Left ventricle myocardium inferior (tissue), 1 donor: ENCODE data around the gene TRIM37. TPM values are rescaled to one million over a fixed set of nuclear protein-coding genes. Genes with fewer than 3 reads are reported as not detected.
A peak's percentile ranks its signal among the peaks of the same experiment; 100 is the strongest.

Experiments
- DNase-seq: peaks from one replicate; pipeline ENCODE4 v3.0.0-alpha.2; 2020
- H3K27ac ChIP-seq: fragments of 200-600 bp; replicated peaks from 2 replicates; pipeline ENCODE4 v1.8.0; 2021
- H3K27me3 ChIP-seq: fragments of 200-600 bp; 2 replicates; pipeline ENCODE4 v1.8.0; 2021; ENCODE audit warnings: low read depth
- H3K36me3 ChIP-seq: fragments of 200-600 bp; 2 replicates; pipeline ENCODE4 v1.8.0; 2021
- H3K4me1 ChIP-seq: fragments of 200-600 bp; 2 replicates; pipeline ENCODE4 v1.8.0; 2021
- H3K4me3 ChIP-seq: fragments of 200-600 bp; 2 replicates; pipeline ENCODE4 v1.8.0; 2021; ENCODE audit warnings: mild to moderate bottlenecking, moderate library complexity
- H3K9me3 ChIP-seq: fragments of 200-600 bp; replicated peaks from 2 replicates; pipeline ENCODE4 v1.8.0; 2021
- CTCF ChIP-seq: fragments of 200-600 bp; IDR thresholded peaks from 2 replicates; pipeline ENCODE4 v1.8.0; 2021; ENCODE audit warnings: antibody characterized with exemption, mild to moderate bottlenecking, borderline replicate concordance
- intact Hi-C: fragments of 100-400 bp; cut with micrococcal nuclease; formaldehyde crosslinking; loops from one replicate; pipeline ENCODE4 v1.11.0; 2022
- microRNA-seq: library from miRNA; unstranded; fragments of <30 nt; microRNA quantifications from one replicate; pipeline ENCODE4 v1.2.0, GENCODE V29; 2020
- total RNA-seq: library from RNA; stranded (reverse); fragmentation: NEBNext Ultra II Directional; extraction: Animal tissue kit (Norgen Biotek cat#: 25700); gene quantifications from one replicate; pipeline ENCODE4 v1.2.1, GENCODE V29; 2021
- donor health status: DM: no; HTN: yes; CAD: no; lungs with severe emphysema.

TRIM37 gene
- total RNA-seq, 1 donor from 2014 or later, result 20.9 TPM

GRCh38 chr17:58947411-58947810 lies 159.3 kb downstream of the TRIM37 start:
- Histone ChIP-seq H3K4me1 (no peaks in the 10 kb centered on the region), H3K27me3 (no peaks in the 10 kb centered on the region), H3K27ac (no peak overlapping the region), H3K9me3 (peaks cover 37% of the 10 kb centered on the region), H3K36me3 (no peaks in the 10 kb centered on the region), H3K4me3 (no peak overlapping the region)
- intact Hi-C loops, result no loop called here
- no peak for DNase-seq
- TF ChIP-seq CTCF, result no peak

DNA sequence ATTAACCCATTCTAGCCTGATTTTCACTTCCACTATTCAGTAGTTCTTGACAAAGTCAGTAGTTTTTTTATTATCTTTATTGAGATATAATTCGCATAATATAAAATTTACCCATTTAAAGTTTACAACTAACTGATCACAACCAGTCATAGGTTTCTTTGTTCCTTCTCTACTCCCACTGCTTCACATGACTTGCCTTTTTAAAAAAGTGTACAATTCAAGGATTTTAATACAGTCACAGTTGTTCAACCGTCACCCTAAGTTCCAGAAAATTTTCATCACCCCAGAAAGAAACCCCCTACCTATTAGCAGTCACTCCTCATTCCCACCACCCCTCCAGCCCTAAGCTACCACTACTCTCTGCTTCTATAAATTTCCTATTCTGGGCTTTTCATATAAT lies 162.5 kb downstream of the TRIM37 start:
- no peaks in the 10 kb centered on the region for H3K27me3 ChIP-seq
- H3K4me3 ChIP-seq, result no peak overlapping the region
- H3K9me3 ChIP-seq, result peaks cover 8% of the 10 kb centered on the region
- no peak for DNase-seq
- no peaks in the 10 kb centered on the region for H3K36me3 ChIP-seq
- no peaks in the 10 kb centered on the region for H3K4me1 ChIP-seq
- intact Hi-C loops, result no loop called here
- H3K27ac ChIP-seq, result no peak overlapping the region
- no peak for TF ChIP-seq CTCF

DNA sequence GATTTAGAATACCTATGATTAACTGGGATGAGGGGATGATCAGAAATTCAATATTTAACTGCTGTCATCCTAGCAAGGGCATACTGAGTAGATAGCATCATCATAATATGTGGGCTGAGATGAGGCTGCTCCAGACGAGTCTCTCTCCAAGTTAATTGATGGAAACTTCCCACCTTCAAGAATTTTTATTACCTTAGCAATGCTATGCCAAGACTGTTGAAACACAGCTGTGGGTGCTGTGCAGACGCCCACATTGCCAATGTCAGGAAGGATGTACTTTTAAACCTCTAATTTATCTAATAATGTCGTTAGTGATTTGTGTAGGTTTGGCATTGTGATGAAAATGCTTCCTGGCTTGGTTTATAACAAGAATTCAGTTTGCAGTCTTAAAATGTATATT lies 170.4 kb downstream of the TRIM37 start:
- TF ChIP-seq CTCF, result no peak
- Histone ChIP-seq H3K4me3 (no peak overlapping the region), H3K4me1 (no peaks in the 10 kb centered on the region), H3K36me3 (no peaks in the 10 kb centered on the region), H3K9me3 (no peaks in the 10 kb centered on the region), H3K27ac (no peak overlapping the region), H3K27me3 (no peaks in the 10 kb centered on the region)
- no peak for DNase-seq
- intact Hi-C loops, result no loop called here

DNA sequence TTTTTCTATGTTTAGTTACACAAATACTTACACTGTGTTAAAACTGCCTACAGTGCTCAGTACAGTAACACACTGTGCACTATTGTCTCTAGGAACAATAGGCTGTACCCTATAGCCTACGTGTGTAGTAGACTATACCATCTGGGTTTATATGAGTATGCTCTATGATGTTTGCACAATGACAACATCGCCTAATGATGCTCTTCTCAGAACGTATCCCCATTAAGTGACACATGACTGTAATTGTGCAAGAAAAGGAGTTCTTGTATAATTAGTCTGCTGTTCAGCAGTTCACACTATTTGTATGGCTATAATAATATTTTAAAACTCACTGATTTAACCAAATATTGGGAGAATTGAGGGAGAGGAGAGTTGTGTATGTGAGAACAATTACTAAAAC lies 173.7 kb downstream of the TRIM37 start:
- H3K9me3 ChIP-seq, result no peaks in the 10 kb centered on the region
- no peaks in the 10 kb centered on the region for H3K4me1 ChIP-seq
- DNase-seq, result no peak
- H3K36me3 ChIP-seq, result no peaks in the 10 kb centered on the region
- intact Hi-C loops, result no loop called here
- H3K27me3 ChIP-seq, result no peaks in the 10 kb centered on the region
- no peak overlapping the region for H3K27ac ChIP-seq
- no peak overlapping the region for H3K4me3 ChIP-seq
- no peak for TF ChIP-seq CTCF

Small RNA genes within 50 kb of the gene (microRNA-seq; reads per million reads assigned to microRNA genes)
- gene MIR301A (98.6 reads per million, percentile 57 among the genes with 10 or more reads in this experiment), gene MIR454 (1,202 reads per million, percentile 86 among the genes with 10 or more reads in this experiment)

Other genes with a start within 250 kb of the TRIM37 start
- 37.9 TPM for gene SKA2, start 48.3 kb upstream of the TRIM37 start, total RNA-seq
- 1.5 TPM for gene PRR11, start 48.9 kb upstream of the TRIM37 start, total RNA-seq
- gene SMG8, start 103.2 kb upstream of the TRIM37 start, total RNA-seq, result 11.1 TPM
- 2.9 TPM for gene GDPD1, start 113.6 kb upstream of the TRIM37 start, total RNA-seq
- gene YPEL2, start 224.8 kb upstream of the TRIM37 start, total RNA-seq, result 36.3 TPM